NCI-H187 treated with DMSO at 0.1 percent for 48 hours (cell line): ENCODE measurements around the gene TPPP2.
"Not testable (repeated sequence)": the region's sequence is repeated elsewhere in the genome, so short reads cannot be mapped to it uniquely, and the experiment has no call there.

Source experiments
- DNase-seq: peaks from one replicate; lab custom pipeline; 2025; lab: John Stamatoyannopoulos, UW

Gene TPPP2

GRCh38 chr14:21029917-21030316 is at the start of gene TPPP2:
TSS of gene TPPP2 (plus strand) at chr14:21030217. CDS start at chr14:21030582, 365 bp downstream.
- no peak for DNase-seq

- no peak for DNase-seq
Measured at GRCh38 chr14:20980906-20981305, 49.1 kb upstream of the TPPP2 start.

GRCh38 chr14:20982646-20983369 is 47.2 kb upstream of the TPPP2 start:
- no peak for DNase-seq

GRCh38 chr14:20985650-20986049 is 44.4 kb upstream of the TPPP2 start:
- not testable (repeated sequence) for DNase-seq

GRCh38 chr14:20986811-20987210 is 43.2 kb upstream of the TPPP2 start:
- no peak for DNase-seq

- no peak for DNase-seq
Measured at GRCh38 chr14:20988717-20989470, 41.1 kb upstream of the TPPP2 start.

GRCh38 chr14:20989471-20989786 is 40.6 kb upstream of the TPPP2 start:
- no peak for DNase-seq

- DNase-seq = peak; percentile 91
Measured at GRCh38 chr14:20989787-20990600, 40.0 kb upstream of the TPPP2 start, which contains the start of gene METTL17. TSS of gene METTL17 (plus strand) at chr14:20989980. CDS start at chr14:20990003, 23 bp downstream.

- DNase-seq = no peak
Measured at GRCh38 chr14:20996521-20996920, 33.5 kb upstream of the TPPP2 start.

GRCh38 chr14:20997115-20997514 is 32.9 kb upstream of the TPPP2 start:
- DNase-seq = no peak

GRCh38 chr14:20997564-20997963 is 32.5 kb upstream of the TPPP2 start:
- DNase-seq = no peak

- DNase-seq = no peak
Measured at GRCh38 chr14:20998139-20998538, 31.9 kb upstream of the TPPP2 start.

GRCh38 chr14:20998674-20999366 is 31.2 kb upstream of the TPPP2 start, which contains the start of gene SLC39A2:
TSS of gene SLC39A2 (plus strand) at chr14:20999293. CDS start at chr14:20999447, 154 bp downstream.
- no peak for DNase-seq

GRCh38 chr14:20999591-20999990 is 30.4 kb upstream of the TPPP2 start:
- DNase-seq = no peak

- DNase-seq = no peak
Measured at GRCh38 chr14:21001218-21001617, 28.8 kb upstream of the TPPP2 start.

- DNase-seq = no peak
Measured at GRCh38 chr14:21003788-21004346, 26.1 kb upstream of the TPPP2 start.

GRCh38 chr14:21009721-21010120 is 20.3 kb upstream of the TPPP2 start:
- not testable (repeated sequence) for DNase-seq

GRCh38 chr14:21011136-21011535 is 18.9 kb upstream of the TPPP2 start:
- no peak for DNase-seq

- DNase-seq = peak; percentile 66
Measured at GRCh38 chr14:21014761-21015190, 15.2 kb upstream of the TPPP2 start.

- DNase-seq = no peak
Measured at GRCh38 chr14:21015312-21015711, 14.7 kb upstream of the TPPP2 start.

GRCh38 chr14:21016413-21017190 is 13.4 kb upstream of the TPPP2 start:
- no peak for DNase-seq
